NB4 (cell line): Measurements from ENCODE around the gene LRMDA.

Experiments
- DNase-seq: peaks from one replicate; pipeline ENCODE4 v3.0.0; 2010; ENCODE audit warnings: low read depth
- H3K4me3 ChIP-seq: one replicate; pipeline ENCODE4 v1.5.1; 2011; ENCODE audit warnings: mild to moderate bottlenecking, low read depth, low read length, moderate library complexity
- CTCF ChIP-seq: IDR thresholded peaks from one replicate; pipeline ENCODE4 v1.5.1; 2012; ENCODE audit warnings: low read depth, low read length
- MAX ChIP-seq: IDR thresholded peaks from 2 replicates; pipeline ENCODE4 v1.6.1; 2011; ENCODE audit warnings: low read depth, low read length
- MYC ChIP-seq: IDR thresholded peaks from 2 replicates; pipeline ENCODE4 v1.6.1; 2011; ENCODE audit warnings: low read depth, low read length
- POLR2A ChIP-seq: IDR thresholded peaks from 2 replicates; pipeline ENCODE4 v1.6.1; 2011; ENCODE audit warnings: mild to moderate bottlenecking; ENCODE audit not compliant: insufficient read length; ENCODE audit errors: extremely low read depth

LRMDA gene

GRCh38 chr10:76126607-76127527 is 695.4 kb downstream of the LRMDA start:
- H3K4me3 ChIP-seq: no peak overlapping the region
- no peak for TF ChIP-seq MAX
- TF ChIP-seq MYC: no peak
- no peak for TF ChIP-seq POLR2A
- TF ChIP-seq CTCF: no peak
- DNase-seq: peak; percentile 87

GRCh38 chr10:76127984-76128589 is 696.7 kb downstream of the LRMDA start:
- no peak for DNase-seq
- H3K4me3 ChIP-seq: no peak overlapping the region
- TF ChIP-seq POLR2A: no peak
- no peak for TF ChIP-seq MAX
- TF ChIP-seq MYC: no peak
- TF ChIP-seq CTCF: no peak

GRCh38 chr10:76129213-76129612 is 697.8 kb downstream of the LRMDA start:
- H3K4me3 ChIP-seq: no peak overlapping the region
- DNase-seq: no peak
- TF ChIP-seq MYC (no peak), CTCF (no peak), POLR2A (no peak), MAX (no peak)

GRCh38 chr10:76130892-76131291 is 699.5 kb downstream of the LRMDA start:
- no peak for TF ChIP-seq MYC
- no peak for TF ChIP-seq CTCF
- TF ChIP-seq POLR2A: no peak
- no peak for TF ChIP-seq MAX
- H3K4me3 ChIP-seq: no peak overlapping the region
- no peak for DNase-seq

- TF ChIP-seq POLR2A (no peak), CTCF (no peak), MYC (no peak), MAX (no peak)
- H3K4me3 ChIP-seq: no peak overlapping the region
- DNase-seq: no peak
These were observed 702.3 kb downstream of the LRMDA start for GRCh38 chr10:76133597-76134255.
